A172 (cell line): ENCODE measurements around the gene B3GALT6. TPM values are rescaled to one million over a fixed set of nuclear protein-coding genes. Genes with fewer than 3 reads are reported as not detected.

Source experiments
- DNase-seq: peaks from one replicate; pipeline ENCODE4 v3.0.0-alpha.2; 2015; ENCODE audit warnings: low spot score
- total RNA-seq: library from RNA; depleted of rRNA; stranded (reverse); fragments of >200 nt; shearing (Covaris generic); gene quantifications from 2 replicates; pipeline ENCODE4 v1.2.3, GENCODE V29; 2014

Gene B3GALT6
- total RNA-seq, 1 experiment from 2014 or later: 38.8 TPM

- DNase-seq: no peak
Measured at GRCh38 chr1:1200876-1201810, 30.9 kb upstream of the B3GALT6 start.

GRCh38 chr1:1202831-1203560 lies 29.0 kb upstream of the B3GALT6 start:
- no peak for DNase-seq

- no peak for DNase-seq
Measured at GRCh38 chr1:1203561-1204424, 28.2 kb upstream of the B3GALT6 start.

GRCh38 chr1:1204425-1204920 lies 27.6 kb upstream of the B3GALT6 start:
- DNase-seq: no peak

- DNase-seq: no peak
Measured at GRCh38 chr1:1204998-1205768, 26.9 kb upstream of the B3GALT6 start.

- no peak for DNase-seq
Measured at GRCh38 chr1:1205769-1206375, 26.2 kb upstream of the B3GALT6 start.

GRCh38 chr1:1206376-1206965 lies 25.6 kb upstream of the B3GALT6 start, which contains the start of gene TNFRSF18:
Gene TNFRSF18 (minus strand): TSS chr1:1206592. CDS start chr1:1206571, 21 bp downstream.
- no peak for DNase-seq

GRCh38 chr1:1206966-1207531 lies 25.0 kb upstream of the B3GALT6 start:
- DNase-seq: no peak

GRCh38 chr1:1207571-1207892 lies 24.5 kb upstream of the B3GALT6 start:
- no peak for DNase-seq

GRCh38 chr1:1208713-1209433 lies 23.2 kb upstream of the B3GALT6 start:
- no peak for DNase-seq

GRCh38 chr1:1210726-1211540 lies 21.1 kb upstream of the B3GALT6 start:
- no peak for DNase-seq

GRCh38 chr1:1211541-1212441 lies 20.2 kb upstream of the B3GALT6 start:
- DNase-seq: no peak

- DNase-seq: no peak
Measured at GRCh38 chr1:1212780-1213344, 19.2 kb upstream of the B3GALT6 start.

GRCh38 chr1:1213345-1214265 lies 18.4 kb upstream of the B3GALT6 start, which contains the start of gene TNFRSF4:
Gene TNFRSF4 (minus strand): TSS chr1:1214153. CDS start chr1:1214127, 26 bp downstream.
- no peak for DNase-seq

- no peak for DNase-seq
Measured at GRCh38 chr1:1215080-1215676, 16.9 kb upstream of the B3GALT6 start.
